Activated B cell treated with CpG ODN at 0.5 μM for 24 hours (primary cell): Measurements from ENCODE around the gene DYDC2. TPM values are rescaled to one million over a fixed set of nuclear protein-coding genes. Genes with fewer than 3 reads are reported as not detected.

Source experiments
- ATAC-seq: fragments of 200-7000 bp; cut with Tn5 transposase; one replicate; pipeline ENCODE4 v1.10.0; 2021; ENCODE audit warnings: low read depth, mild to moderate bottlenecking, moderate library complexity
- CTCF ChIA-PET: fragments of 350-600 bp; sonication (Branson Sonifier 250); formaldehyde crosslinking; loops from one replicate; lab custom pipeline; 2021; ENCODE audit warnings: antibody characterized with exemption; lab: Charles Lee
- POLR2A ChIA-PET: fragments of 350-600 bp; sonication (Branson Sonifier 250); formaldehyde crosslinking; loops from one replicate; lab custom pipeline; 2021; ENCODE audit warnings: antibody characterized with exemption; lab: Charles Lee
- DNase-seq: peaks from one replicate; pipeline ENCODE4 v3.0.0; 2022
- H3K27ac Mint-ChIP-seq: one replicate; pipeline ENCODE4 v1.8.0; 2020; ENCODE audit warnings: mixed read lengths
- H3K27me3 Mint-ChIP-seq: one replicate; pipeline ENCODE4 v1.8.0; 2021; ENCODE audit warnings: mixed read lengths
- H3K36me3 Mint-ChIP-seq: one replicate; pipeline ENCODE4 v1.8.0; 2021; ENCODE audit warnings: low read depth, mixed read lengths
- H3K4me1 Mint-ChIP-seq: one replicate; pipeline ENCODE4 v1.8.0; 2021; ENCODE audit warnings: mixed read lengths
- H3K4me3 Mint-ChIP-seq: one replicate; pipeline ENCODE4 v1.8.0; 2020; ENCODE audit warnings: mild to moderate bottlenecking, mixed read lengths
- H3K9me3 Mint-ChIP-seq: one replicate; pipeline ENCODE4 v1.8.0; 2020; ENCODE audit warnings: mixed read lengths
- CTCF ChIP-seq: fragments of 200-600 bp; IDR thresholded peaks from one replicate; pipeline ENCODE4 v1.8.0; 2022; ENCODE audit warnings: antibody characterized with exemption, mild to moderate bottlenecking
- intact Hi-C: fragments of 100-400 bp; cut with micrococcal nuclease; formaldehyde crosslinking; loops from one replicate; pipeline ENCODE4 v1.15.1; 2024
- total RNA-seq: library from RNA; stranded (reverse); gene quantifications from 2 replicates; pipeline ENCODE4 v1.2.3, GENCODE V29; 2022

Gene DYDC2
- total RNA-seq, 1 donor from 2014 or later, result not detected

DNA sequence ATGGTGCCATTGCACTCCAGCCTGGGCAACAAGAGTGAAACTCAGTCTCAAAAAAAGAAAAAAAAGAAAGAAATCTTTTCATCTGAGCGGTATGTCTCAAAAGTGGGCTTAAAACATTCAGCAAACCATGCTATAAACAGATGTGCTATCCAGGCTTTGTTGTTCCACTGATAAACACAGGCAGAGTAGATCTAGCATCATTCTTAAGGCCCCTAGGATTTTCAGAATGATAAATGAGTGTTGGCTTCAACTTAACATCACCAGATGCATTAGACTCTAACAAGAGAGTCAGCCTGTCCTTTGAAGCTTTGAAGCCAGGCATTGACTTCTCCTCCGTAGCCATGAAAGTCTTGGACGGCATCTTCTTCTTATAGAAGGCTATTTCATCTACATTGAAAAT is 23.1 kb downstream of the DYDC2 start:
- ATAC-seq (no peak), DNase-seq (no peak)
- POLR2A ChIA-PET, result no interaction called here
- H3K27me3 Mint-ChIP-seq, result peaks cover 9% of the 10 kb centered on the region
- TF ChIP-seq CTCF, result no peak
- intact Hi-C loops, result no loop called here
- CTCF ChIA-PET, result interaction anchor here (12.9 kb wide), 1 partner anchor 123 kb away, joined by 210 read pairs; no protein-coding TSS in a partner anchor
- H3K36me3 Mint-ChIP-seq, result no peaks in the 10 kb centered on the region
- no peaks in the 10 kb centered on the region for H3K9me3 Mint-ChIP-seq
- H3K27ac Mint-ChIP-seq, result no peak overlapping the region
- H3K4me1 Mint-ChIP-seq, result peaks cover 7% of the 10 kb centered on the region
- no peak overlapping the region for H3K4me3 Mint-ChIP-seq

- CTCF ChIA-PET, result interaction anchor here (12.9 kb wide), 1 partner anchor 122 kb away, joined by 210 read pairs; no protein-coding TSS in a partner anchor
Observed at GRCh38 chr10:80380185-80380584, 23.6 kb downstream of the DYDC2 start.

GRCh38 chr10:80382989-80383388 is 26.4 kb downstream of the DYDC2 start:
- POLR2A ChIA-PET, result interaction anchor here (0.6 kb wide), 1 partner anchor 98 kb away, joined by 4 read pairs; no protein-coding TSS in a partner anchor
- CTCF ChIA-PET, result interaction anchor here (0.6 to 12.9 kb wide), 13 partner anchors 25 to 542 kb away, joined by 3 to 210 read pairs (median 4); no protein-coding TSS in a partner anchor
- peaks cover 7% of the 10 kb centered on the region for H3K4me1 Mint-ChIP-seq
- intact Hi-C loops, result loop anchor here (1.0 to 2.0 kb wide), 3 partner anchors 62 to 636 kb away; no protein-coding TSS in a partner anchor
- DNase-seq (no peak), ATAC-seq (peak; percentile 40)
- no peak overlapping the region for H3K27ac Mint-ChIP-seq
- no peak for TF ChIP-seq CTCF
- peaks cover 6% of the 10 kb centered on the region for H3K27me3 Mint-ChIP-seq
- no peaks in the 10 kb centered on the region for H3K36me3 Mint-ChIP-seq
- no peaks in the 10 kb centered on the region for H3K9me3 Mint-ChIP-seq
- H3K4me3 Mint-ChIP-seq, result no peak overlapping the region

More at GRCh38 chr10:80380185-80380584, 23.6 kb downstream of the DYDC2 start:
- Mint-ChIP-seq H3K4me1 (peaks cover 7% of the 10 kb centered on the region), H3K4me3 (no peak overlapping the region), H3K27ac (no peak overlapping the region), H3K9me3 (no peaks in the 10 kb centered on the region), H3K36me3 (no peaks in the 10 kb centered on the region), H3K27me3 (peaks cover 9% of the 10 kb centered on the region)
- no peak for TF ChIP-seq CTCF
- POLR2A ChIA-PET, result interaction anchor here (0.9 kb wide), 1 partner anchor 28 kb away, joined by 3 read pairs; the partner anchor contains the start of gene PRXL2A
- ATAC-seq (no peak), DNase-seq (no peak)
- intact Hi-C loops, result no loop called here

GRCh38 chr10:80390740-80391139 is 34.2 kb downstream of the DYDC2 start:
- ATAC-seq (no peak), DNase-seq (no peak)
- no peaks in the 10 kb centered on the region for H3K9me3 Mint-ChIP-seq
- ChIA-PET POLR2A (no interaction called here), CTCF (interaction anchor here (1.8 kb wide), 1 partner anchor 115 kb away, joined by 6 read pairs; no protein-coding TSS in a partner anchor)
- no peak for TF ChIP-seq CTCF
- H3K4me1 Mint-ChIP-seq, result no peaks in the 10 kb centered on the region
- H3K27me3 Mint-ChIP-seq, result peaks cover 16% of the 10 kb centered on the region
- H3K4me3 Mint-ChIP-seq, result no peak overlapping the region
- intact Hi-C loops, result no loop called here
- no peaks in the 10 kb centered on the region for H3K36me3 Mint-ChIP-seq
- no peak overlapping the region for H3K27ac Mint-ChIP-seq

- Mint-ChIP-seq H3K4me1 (no peaks in the 10 kb centered on the region), H3K4me3 (no peak overlapping the region), H3K9me3 (no peaks in the 10 kb centered on the region), H3K27me3 (peaks cover 16% of the 10 kb centered on the region), H3K27ac (no peak overlapping the region), H3K36me3 (no peaks in the 10 kb centered on the region)
- POLR2A ChIA-PET, result no interaction called here
- DNase-seq, result no peak
- intact Hi-C loops, result no loop called here
- no peak for ATAC-seq
- no peak for TF ChIP-seq CTCF
- CTCF ChIA-PET, result no interaction called here
Observed at GRCh38 chr10:80392250-80392649, 35.7 kb downstream of the DYDC2 start.
